ENCODE results near the gene NRP1. TPM values are rescaled to one million over a fixed set of nuclear protein-coding genes. Genes with fewer than 3 reads are reported as not detected.

The NRP1 gene
- total and polyA plus RNA-seq, 4 experiments from 2014 or later = 1.6 TPM; not detected in 2

GRCh38 chr10:33201971-33202370 is 132.5 kb downstream of the NRP1 start:
- Mint-ChIP-seq H3K27me3 (peaks cover 0 to 2% of the 10 kb centered on the region in 2 donors), H3K4me3 (no peak overlapping the region), H3K4me1 (no peaks in the 10 kb centered on the region), H3K36me3 (no peaks in the 10 kb centered on the region), H3K9me3 (no peaks in the 10 kb centered on the region), H3K27ac (no peak overlapping the region)
- Histone ChIP-seq H3K9me3 (ENCODE audit: control insufficient read depth in 1 of 2, low read length in 2 of 2) (no peaks in the 10 kb centered on the region), H3K27ac (ENCODE audit: low read depth, low read length) (no peak overlapping the region), H3K4me3 (ENCODE audit: low read length in 2 of 2) (no peak overlapping the region), H3K36me3 (ENCODE audit: insufficient read depth, low read length) (no peaks in the 10 kb centered on the region), H3K27me3 (ENCODE audit: insufficient read depth, low read length) (no peaks in the 10 kb centered on the region), H3K4me1 (ENCODE audit: insufficient read depth, low read length) (no peaks in the 10 kb centered on the region)
- ChIA-PET POLR2A (ENCODE audit: partially characterized antibody) (no interaction called here), CTCF (ENCODE audit: partially characterized antibody) (interaction anchor here (2.9 kb wide), 1 partner anchor 9 kb away, joined by 22 read pairs; no protein-coding TSS in a partner anchor)
- intact Hi-C loops (cut with micrococcal nuclease) = no loop called here
- no peak for DNase-seq

- ChIA-PET POLR2A (ENCODE audit: partially characterized antibody) (no interaction called here), CTCF (ENCODE audit: partially characterized antibody) (interaction anchor here (2.9 kb wide), 1 partner anchor 8 kb away, joined by 22 read pairs; no protein-coding TSS in a partner anchor)
- Histone ChIP-seq H3K27ac (ENCODE audit: low read depth, low read length) (no peak overlapping the region), H3K36me3 (ENCODE audit: insufficient read depth, low read length) (no peaks in the 10 kb centered on the region), H3K27me3 (ENCODE audit: insufficient read depth, low read length) (no peaks in the 10 kb centered on the region), H3K4me1 (ENCODE audit: insufficient read depth, low read length) (no peaks in the 10 kb centered on the region), H3K4me3 (ENCODE audit: low read length in 2 of 2) (no peak overlapping the region), H3K9me3 (ENCODE audit: control insufficient read depth in 1 of 2, low read length in 2 of 2) (no peaks in the 10 kb centered on the region)
- Mint-ChIP-seq H3K36me3 (no peaks in the 10 kb centered on the region), H3K27me3 (peaks cover 0 to 2% of the 10 kb centered on the region in 2 donors), H3K27ac (no peak overlapping the region), H3K4me3 (no peak overlapping the region), H3K4me1 (no peaks in the 10 kb centered on the region), H3K9me3 (no peaks in the 10 kb centered on the region)
- intact Hi-C loops (cut with micrococcal nuclease) = no loop called here
- DNase-seq = no peak
Measured at GRCh38 chr10:33201056-33201780, 133.2 kb downstream of the NRP1 start.

DNA sequence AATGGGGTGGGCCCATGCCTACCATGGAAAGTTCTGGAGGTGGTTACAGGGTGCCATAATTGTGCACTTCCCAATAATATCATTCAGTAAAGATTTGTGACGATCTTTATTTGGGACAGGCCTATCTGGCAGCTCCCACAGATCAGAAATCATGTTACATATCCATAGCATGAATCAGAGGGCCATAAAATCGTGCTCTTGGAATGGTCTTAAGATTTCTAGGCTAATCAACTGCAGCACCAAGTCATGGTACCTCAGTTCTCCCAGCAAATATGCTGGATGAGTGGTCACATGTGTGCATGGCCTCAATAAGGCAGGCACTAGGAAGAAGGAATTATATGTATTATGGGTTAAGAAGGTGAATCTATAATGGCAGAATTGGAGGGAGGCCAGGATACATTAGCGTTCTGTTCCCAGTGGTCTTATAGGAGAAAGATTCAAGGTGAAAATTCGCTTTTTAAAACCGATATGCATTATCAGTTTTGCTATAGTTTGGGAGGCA is 134.7 kb downstream of the NRP1 start:
- Mint-ChIP-seq H3K9me3 (no peaks in the 10 kb centered on the region), H3K36me3 (no peaks in the 10 kb centered on the region), H3K27me3 (peaks cover 0 to 2% of the 10 kb centered on the region in 2 donors), H3K4me1 (no peaks in the 10 kb centered on the region), H3K4me3 (no peak overlapping the region), H3K27ac (no peak overlapping the region)
- no peak overlapping the region for H3K4me3 ChIP-seq (ENCODE audit: low read length in 2 of 2)
- no peaks in the 10 kb centered on the region for H3K27me3 ChIP-seq (ENCODE audit: insufficient read depth, low read length)
- H3K9me3 ChIP-seq (ENCODE audit: control insufficient read depth in 1 of 2, low read length in 2 of 2) = no peaks in the 10 kb centered on the region
- H3K27ac ChIP-seq (ENCODE audit: low read depth, low read length) = no peak overlapping the region
- no peaks in the 10 kb centered on the region for H3K36me3 ChIP-seq (ENCODE audit: insufficient read depth, low read length)
- ChIA-PET POLR2A (ENCODE audit: partially characterized antibody) (no interaction called here), CTCF (ENCODE audit: partially characterized antibody) (no interaction called here)
- intact Hi-C loops (cut with micrococcal nuclease) = loop anchor here (10.0 kb wide), 1 partner anchor 345 kb away; no protein-coding TSS in a partner anchor
- H3K4me1 ChIP-seq (ENCODE audit: insufficient read depth, low read length) = no peaks in the 10 kb centered on the region
- no peak for DNase-seq

DNA sequence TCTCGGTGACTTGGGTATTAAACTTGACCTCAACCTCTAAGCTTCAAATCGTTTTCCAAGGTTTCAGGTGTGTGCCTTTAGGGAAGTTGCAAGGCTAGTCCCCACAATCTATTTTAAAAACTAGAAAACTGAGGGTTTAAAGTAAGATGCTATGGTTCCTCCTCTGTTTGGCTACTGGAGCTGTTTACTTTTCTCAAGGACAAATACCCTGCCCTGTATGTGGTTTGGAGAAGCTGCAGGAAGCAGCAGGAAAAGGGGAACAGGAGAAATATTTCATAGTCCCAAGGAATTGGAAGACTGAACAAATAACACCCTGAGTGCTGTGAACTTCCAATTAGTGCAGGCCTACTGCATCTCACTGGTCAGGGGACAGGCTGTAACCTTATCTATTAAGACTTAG is 135.9 kb downstream of the NRP1 start:
- H3K4me1 Mint-ChIP-seq = no peaks in the 10 kb centered on the region
- H3K4me3 Mint-ChIP-seq = no peak overlapping the region
- H3K9me3 ChIP-seq (ENCODE audit: control insufficient read depth in 1 of 2, low read length in 2 of 2) = no peaks in the 10 kb centered on the region
- CTCF ChIA-PET (ENCODE audit: partially characterized antibody) = no interaction called here
- no peak overlapping the region for H3K27ac Mint-ChIP-seq
- H3K36me3 Mint-ChIP-seq = no peaks in the 10 kb centered on the region
- intact Hi-C loops (cut with micrococcal nuclease) = loop anchor here (10.0 kb wide), 1 partner anchor 346 kb away; no protein-coding TSS in a partner anchor
- no peak for DNase-seq
- H3K27ac ChIP-seq (ENCODE audit: low read depth, low read length) = no peak overlapping the region
- no peaks in the 10 kb centered on the region for H3K9me3 Mint-ChIP-seq
- no peaks in the 10 kb centered on the region for H3K27me3 ChIP-seq (ENCODE audit: insufficient read depth, low read length)
- POLR2A ChIA-PET (ENCODE audit: partially characterized antibody) = no interaction called here
- H3K4me3 ChIP-seq (ENCODE audit: low read length in 2 of 2) = no peak overlapping the region
- no peaks in the 10 kb centered on the region for H3K36me3 ChIP-seq (ENCODE audit: insufficient read depth, low read length)
- no peaks in the 10 kb centered on the region for H3K4me1 ChIP-seq (ENCODE audit: insufficient read depth, low read length)
- H3K27me3 Mint-ChIP-seq = no peaks in the 10 kb centered on the region

GRCh38 chr10:33196710-33197491 is 137.6 kb downstream of the NRP1 start:
- peaks cover 0 to 2% (median 0%) of the 10 kb centered on the region in 8 donors for H3K9me3 Mint-ChIP-seq
- H3K27me3 Mint-ChIP-seq = peaks cover 0 to 3% of the 10 kb centered on the region in 2 donors
- no peaks in the 10 kb centered on the region for H3K36me3 ChIP-seq (ENCODE audit: insufficient read depth, low read length)
- H3K27me3 ChIP-seq (ENCODE audit: insufficient read depth, low read length) = no peaks in the 10 kb centered on the region
- POLR2A ChIA-PET (ENCODE audit: partially characterized antibody) = no interaction called here
- no peak overlapping the region for H3K4me3 ChIP-seq (ENCODE audit: low read length in 2 of 2)
- DNase-seq = no peak
- intact Hi-C loops (cut with micrococcal nuclease) = loop anchor here (10.0 kb wide), 1 partner anchor 348 kb away; no protein-coding TSS in a partner anchor
- CTCF ChIA-PET (ENCODE audit: partially characterized antibody) = interaction anchor here (1.9 kb wide), 1 partner anchor 1441 kb away, joined by 5 read pairs; no protein-coding TSS in a partner anchor
- H3K27ac ChIP-seq (ENCODE audit: low read depth, low read length) = no peak overlapping the region
- no peaks in the 10 kb centered on the region for H3K9me3 ChIP-seq (ENCODE audit: control insufficient read depth in 1 of 2, low read length in 2 of 2)
- H3K36me3 Mint-ChIP-seq = no peaks in the 10 kb centered on the region
- peaks cover 6% of the 10 kb centered on the region for H3K4me1 ChIP-seq (ENCODE audit: insufficient read depth, low read length)
- H3K27ac Mint-ChIP-seq = peak overlapping the region in 1 of 7 donors; percentile 52
- H3K4me3 Mint-ChIP-seq = no peak overlapping the region
- H3K4me1 Mint-ChIP-seq = peaks cover 0 to 2% (median 0%) of the 10 kb centered on the region in 4 donors

GRCh38 chr10:33196377-33196706 is 138.1 kb downstream of the NRP1 start:
- no peaks in the 10 kb centered on the region for H3K27me3 ChIP-seq (ENCODE audit: insufficient read depth, low read length)
- H3K36me3 ChIP-seq (ENCODE audit: insufficient read depth, low read length) = no peaks in the 10 kb centered on the region
- DNase-seq = no peak
- H3K4me3 ChIP-seq (ENCODE audit: low read length in 2 of 2) = no peak overlapping the region
- CTCF ChIA-PET (ENCODE audit: partially characterized antibody) = interaction anchor here (1.0 to 1.9 kb wide), 2 partner anchors 255 to 1442 kb away, joined by 3 to 5 read pairs; no protein-coding TSS in a partner anchor
- POLR2A ChIA-PET (ENCODE audit: partially characterized antibody) = no interaction called here
- peaks cover 0 to 2% (median 0%) of the 10 kb centered on the region in 4 donors for H3K4me1 Mint-ChIP-seq
- peaks cover 0 to 2% (median 0%) of the 10 kb centered on the region in 8 donors for H3K9me3 Mint-ChIP-seq
- H3K27ac ChIP-seq (ENCODE audit: low read depth, low read length) = no peak overlapping the region
- H3K27me3 Mint-ChIP-seq = peaks cover 0 to 3% of the 10 kb centered on the region in 2 donors
- H3K36me3 Mint-ChIP-seq = no peaks in the 10 kb centered on the region
- H3K9me3 ChIP-seq (ENCODE audit: control insufficient read depth in 1 of 2, low read length in 2 of 2) = no peaks in the 10 kb centered on the region
- intact Hi-C loops (cut with micrococcal nuclease) = loop anchor here (10.0 kb wide), 1 partner anchor 348 kb away; no protein-coding TSS in a partner anchor
- H3K4me1 ChIP-seq (ENCODE audit: insufficient read depth, low read length) = peaks cover 6% of the 10 kb centered on the region
- no peak overlapping the region for H3K4me3 Mint-ChIP-seq
- H3K27ac Mint-ChIP-seq = peak overlapping the region in 1 of 7 donors; percentile 52
